Erythroblast (primary cell): ENCODE results near the gene PQBP1.

Source experiments
- GATA1 ChIP-seq: IDR thresholded peaks from 2 replicates; pipeline ENCODE4 v1.6.1; 2011; ENCODE audit warnings: low read depth, mild to moderate bottlenecking, control low read depth, low read length, moderate library complexity
- POLR2A ChIP-seq: IDR thresholded peaks from 2 replicates; pipeline ENCODE4 v1.6.1; 2011; ENCODE audit warnings: mild to moderate bottlenecking, low read length

GRCh38 chrX:48910926-48911411 is 13.2 kb downstream of the PQBP1 start:
- no peak for TF ChIP-seq POLR2A
- no peak for TF ChIP-seq GATA1
